ENCODE results near the gene TENT5C. TPM values are rescaled to one million over a fixed set of nuclear protein-coding genes. Genes with fewer than 3 reads are reported as not detected.

The TENT5C gene
- polyA plus RNA-seq, 3 donors: 2.4 to 5.2 (median 2.7) TPM

DNA sequence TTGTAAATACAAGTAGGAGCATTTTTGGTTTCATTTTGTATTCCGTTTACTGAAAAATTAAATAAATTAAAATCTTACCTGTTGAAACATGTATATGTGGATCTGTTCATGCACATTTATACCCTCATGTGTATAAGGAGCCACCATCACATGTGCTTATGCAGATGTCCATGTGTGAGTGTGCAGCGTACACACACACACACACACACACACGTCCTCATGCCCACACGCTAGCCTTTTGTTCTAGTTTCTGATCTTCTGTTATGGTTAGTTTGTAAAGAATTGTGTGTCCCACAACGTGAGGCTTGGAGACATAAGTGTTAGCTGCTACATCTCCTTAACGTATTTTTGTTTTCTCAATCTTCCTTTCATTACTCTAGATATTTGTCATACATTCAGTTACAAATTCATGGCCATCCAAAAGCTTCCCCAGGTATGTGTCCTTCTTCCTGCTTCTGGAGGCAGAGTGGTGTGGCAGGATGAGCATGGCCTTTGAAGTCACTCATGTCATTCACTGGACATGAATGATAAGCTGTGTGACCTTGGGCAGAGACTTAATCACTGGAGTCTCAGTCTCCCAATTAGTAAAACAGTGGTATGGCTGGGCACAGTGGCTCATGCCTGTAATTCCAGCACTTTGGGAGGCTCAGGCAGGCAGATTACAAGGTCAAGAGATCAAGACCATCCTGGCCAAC is 54.6 kb downstream of the TENT5C start:
- no peak for DNase-seq (ENCODE audit: extremely low read depth in 1 of 11, low read depth in 9 of 11, low spot score in 4 of 11)

DNA sequence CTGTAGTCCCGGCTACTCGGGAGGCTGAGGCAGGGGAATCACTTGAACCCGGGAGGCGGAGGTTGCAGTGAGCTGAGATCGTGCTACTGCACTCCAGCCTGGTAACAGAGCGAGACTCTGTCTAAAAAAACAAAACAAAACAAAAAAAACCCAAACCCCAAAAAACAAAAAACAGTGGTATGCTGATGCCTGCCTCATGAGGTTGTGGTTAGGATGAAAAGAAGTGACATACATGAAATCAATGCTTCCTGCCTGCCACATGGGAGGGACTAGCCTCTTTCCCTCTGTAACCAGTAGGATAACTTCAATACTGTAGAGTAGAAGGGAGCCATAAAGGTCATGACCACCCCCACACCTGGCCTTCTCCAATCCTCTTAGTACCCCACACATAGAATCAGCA is 55.2 kb downstream of the TENT5C start:
- no peak for DNase-seq (ENCODE audit: extremely low read depth in 1 of 11, low read depth in 9 of 11, low spot score in 4 of 11)

DNA sequence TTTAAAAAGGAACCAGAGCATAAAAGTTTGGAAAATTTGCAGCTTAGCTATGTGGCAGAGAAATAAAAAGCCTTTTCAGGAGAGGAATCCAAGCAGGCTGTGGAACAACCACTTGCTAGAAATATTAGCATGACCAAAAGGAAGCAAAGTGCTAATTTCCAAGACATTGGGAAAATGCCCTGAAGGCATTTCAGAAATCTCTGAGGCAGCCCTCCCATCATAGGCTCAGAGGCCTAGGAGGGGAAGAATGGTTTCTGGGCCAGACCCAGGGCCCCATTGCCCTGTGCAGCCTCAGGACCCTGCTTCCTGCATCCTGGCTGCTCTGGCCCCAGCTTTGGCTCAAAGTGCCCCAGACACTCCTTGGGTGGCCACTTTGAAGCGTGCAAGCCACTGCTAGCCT is 56.8 kb downstream of the TENT5C start:
- DNase-seq (ENCODE audit: extremely low read depth in 1 of 11, low read depth in 9 of 11, low spot score in 4 of 11): no peak

DNA sequence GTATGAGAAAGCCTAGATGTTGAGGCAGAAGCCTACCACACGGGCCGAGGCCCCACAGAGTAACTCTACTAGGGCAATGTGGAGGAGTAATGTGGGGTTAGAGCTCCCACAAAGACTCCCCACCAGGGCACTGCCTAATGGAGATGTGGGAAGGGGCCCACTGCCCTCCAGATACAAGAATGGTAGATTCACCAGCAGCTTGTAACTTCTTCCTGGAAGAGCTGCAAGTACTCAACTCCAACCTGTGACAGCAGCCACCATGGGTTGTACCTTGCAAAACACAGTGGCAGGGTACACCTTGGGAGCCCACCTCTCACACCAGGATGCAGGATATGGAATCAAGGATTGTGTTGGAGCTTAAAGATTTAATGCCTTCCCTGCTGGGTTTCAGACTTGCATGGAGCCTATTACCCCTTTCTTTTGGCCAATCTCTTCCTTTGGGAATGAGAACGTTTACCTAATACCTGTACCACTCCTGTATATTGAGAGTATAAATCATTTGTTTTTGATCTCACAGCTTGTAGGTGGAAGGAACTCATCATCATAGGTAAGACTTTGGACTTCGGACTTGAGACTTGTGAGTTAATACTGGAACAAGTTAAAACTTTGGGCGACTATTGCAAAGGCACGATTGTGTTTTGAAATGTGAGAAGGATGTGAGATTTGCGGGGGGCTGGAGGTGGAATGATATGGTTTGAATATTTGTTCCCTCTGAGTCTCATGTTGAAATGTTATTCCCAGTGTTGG is 57.5 kb downstream of the TENT5C start:
- DNase-seq (ENCODE audit: extremely low read depth in 1 of 11, low read depth in 9 of 11, low spot score in 4 of 11): no peak

DNA sequence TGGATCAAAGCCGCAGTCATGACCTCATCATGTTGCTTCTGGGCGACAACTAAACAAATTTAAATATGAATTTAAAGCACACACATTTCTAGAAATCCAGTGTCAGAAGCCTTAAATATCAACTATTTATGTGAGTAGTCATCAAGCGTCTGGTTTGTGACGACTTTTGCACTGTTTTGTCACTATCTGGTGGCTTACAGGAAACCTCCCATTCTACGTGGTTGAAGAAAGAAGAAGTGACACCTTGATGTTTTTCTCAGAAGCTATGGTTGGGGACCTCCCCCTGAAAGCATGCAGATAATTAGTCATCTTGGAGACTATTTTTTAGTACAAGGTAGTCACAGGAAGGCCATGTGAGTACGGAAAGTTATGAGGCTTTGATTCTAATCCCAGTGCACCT is 58.5 kb downstream of the TENT5C start:
- DNase-seq (ENCODE audit: extremely low read depth in 1 of 11, low read depth in 9 of 11, low spot score in 4 of 11): no peak

DNA sequence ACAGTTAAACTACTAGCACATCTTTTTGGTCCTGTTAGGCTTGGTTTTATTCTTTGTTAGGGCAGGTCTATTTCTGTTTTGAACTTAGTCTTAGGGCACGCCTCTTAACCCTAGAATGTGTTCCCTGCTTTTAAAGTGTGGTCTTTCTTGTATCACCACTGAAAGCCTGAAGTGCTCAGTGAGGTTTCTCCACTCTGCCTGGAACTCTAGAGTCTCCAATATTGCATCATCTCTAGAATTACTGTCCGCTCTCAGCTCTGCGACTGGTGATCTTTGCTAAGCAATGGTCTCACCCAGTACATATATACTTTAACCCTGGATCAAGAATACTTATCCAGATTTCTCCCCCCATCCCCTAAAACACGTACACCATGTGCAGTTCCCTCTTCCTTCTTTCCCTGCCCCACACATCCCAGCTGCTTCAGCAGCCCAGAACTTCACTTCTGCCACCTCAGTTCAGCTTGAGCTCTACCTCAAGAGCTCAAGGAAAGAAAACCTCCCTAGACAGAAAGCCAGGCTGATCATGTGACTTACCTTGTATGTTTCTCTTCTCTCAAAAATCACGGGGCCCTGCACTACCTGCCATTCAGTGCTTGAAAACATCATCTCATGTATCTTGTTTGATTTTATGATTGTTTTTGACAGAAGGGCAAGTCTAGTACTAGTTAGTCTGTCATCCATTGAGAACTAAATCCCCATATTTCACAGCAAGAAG is 59.9 kb downstream of the TENT5C start:
- DNase-seq (ENCODE audit: extremely low read depth in 1 of 11, low read depth in 9 of 11, low spot score in 4 of 11): no peak

DNA sequence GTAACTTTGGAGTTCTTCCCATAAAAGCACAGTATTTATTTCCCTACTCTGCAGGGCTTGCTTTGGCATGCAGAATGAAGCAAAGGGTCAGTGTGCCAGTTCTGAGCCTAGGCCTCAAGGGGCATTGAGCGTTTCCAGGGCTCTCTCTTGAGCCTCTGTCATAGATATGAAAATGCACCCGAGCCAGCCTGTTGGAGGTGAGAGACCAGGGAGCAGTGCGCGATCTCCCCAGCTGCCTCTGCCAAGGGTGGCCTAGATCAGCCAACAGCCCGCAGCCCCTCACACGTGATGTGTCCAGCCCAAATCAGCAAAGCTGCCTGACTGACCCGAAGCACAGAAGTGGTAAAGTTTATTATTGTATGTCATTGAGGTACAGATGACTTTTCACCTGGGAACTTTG is 63.7 kb downstream of the TENT5C start:
- DNase-seq (ENCODE audit: extremely low read depth in 1 of 11, low read depth in 9 of 11, low spot score in 4 of 11): no peak

DNA sequence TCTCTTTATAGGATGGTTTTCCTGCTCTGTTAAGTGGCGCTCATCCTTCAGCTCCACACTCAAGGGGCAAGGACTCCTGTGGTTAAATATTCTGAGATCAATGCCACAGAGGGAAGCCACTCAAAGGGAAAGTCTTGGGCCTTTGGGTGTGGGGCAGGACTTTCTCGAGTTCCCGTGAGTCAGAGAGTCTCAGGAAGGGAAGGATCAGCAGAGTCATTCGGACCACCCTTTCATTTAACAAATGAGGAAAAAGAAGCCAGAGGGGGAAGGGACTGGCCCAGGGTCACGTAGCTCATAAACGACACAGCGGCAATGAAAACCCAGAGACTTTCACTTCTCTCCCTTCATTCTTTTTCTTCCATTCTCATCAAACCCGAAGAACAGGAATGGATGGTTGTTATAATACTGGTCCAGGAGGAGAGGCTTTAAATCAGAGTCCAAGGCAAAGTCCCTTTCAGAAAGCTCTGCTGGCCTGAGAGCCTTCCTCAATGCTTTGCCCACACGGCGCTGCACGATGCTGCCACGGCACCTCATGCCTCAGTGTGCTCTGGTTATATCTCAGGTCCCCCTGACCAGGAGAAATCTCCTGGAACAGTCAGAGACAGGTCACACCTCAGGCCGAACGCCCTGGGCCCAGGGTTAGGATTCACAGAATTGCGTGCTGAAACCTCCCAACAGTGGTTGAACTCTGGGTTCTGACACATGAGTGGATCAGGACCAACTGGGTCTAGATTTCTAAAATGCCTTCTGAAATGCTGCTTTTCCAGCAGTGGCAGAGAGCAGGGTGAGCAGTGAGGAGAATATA is 65.3 kb downstream of the TENT5C start:
- no peak for DNase-seq (ENCODE audit: extremely low read depth in 1 of 11, low read depth in 9 of 11, low spot score in 4 of 11)

DNA sequence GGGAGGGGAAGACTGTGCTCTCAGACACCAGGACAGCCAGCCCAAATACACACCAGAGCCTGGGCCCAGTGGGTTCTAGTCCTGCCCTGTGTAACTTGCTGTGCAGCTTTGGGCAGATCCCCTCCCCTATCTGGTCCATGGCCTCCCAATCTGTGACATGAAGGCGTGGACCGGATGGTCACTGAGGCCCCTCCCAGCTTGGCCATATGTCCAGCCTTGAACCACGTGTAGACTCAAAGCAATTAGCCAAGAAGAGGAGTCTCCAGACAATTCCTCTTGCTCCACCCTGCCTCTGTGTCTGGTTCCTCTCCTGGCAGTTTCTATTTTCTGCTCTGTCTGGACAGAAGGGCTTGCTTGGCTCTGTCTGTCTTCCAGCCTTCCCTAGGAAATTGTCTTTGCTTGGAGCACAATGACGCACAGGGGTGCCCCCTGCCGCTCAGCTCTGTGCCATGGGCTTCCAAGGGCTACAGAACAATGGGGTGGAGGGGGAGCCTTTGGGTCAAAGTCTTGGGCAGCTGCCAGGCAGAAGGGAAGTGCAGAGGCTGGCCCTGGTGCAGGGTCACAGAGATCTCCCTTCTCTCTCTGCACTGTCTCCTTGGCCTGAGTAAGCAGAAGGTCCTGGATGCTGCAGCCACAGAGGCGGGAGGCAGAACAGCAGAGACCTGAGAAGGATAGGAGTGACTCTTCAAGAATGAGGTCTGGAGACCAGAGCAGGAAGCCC is 66.1 kb downstream of the TENT5C start:
- peak in 2 of 11 donors; percentile 4 to 14 for DNase-seq (ENCODE audit: extremely low read depth in 1 of 11, low read depth in 9 of 11, low spot score in 4 of 11)

DNA sequence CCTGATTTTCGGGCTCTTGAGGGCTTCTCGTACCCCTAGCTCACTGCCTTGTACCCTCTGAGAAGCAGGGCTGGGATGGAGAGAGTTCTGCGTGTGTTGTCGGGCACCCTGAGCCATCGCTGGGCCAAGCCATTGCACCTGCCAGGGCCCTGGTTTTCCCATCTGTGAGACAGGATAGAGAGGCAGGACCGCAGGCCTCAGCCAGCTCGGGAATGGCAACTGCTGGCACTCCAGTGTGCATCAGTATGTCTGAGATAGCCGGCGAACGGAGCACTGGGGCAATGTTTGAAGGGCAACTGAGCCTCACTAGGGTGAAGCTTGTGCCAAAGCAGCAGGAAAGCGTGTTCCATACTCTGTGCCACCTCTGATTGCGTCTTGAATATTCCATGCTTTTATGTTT is 66.9 kb downstream of the TENT5C start:
- DNase-seq (ENCODE audit: extremely low read depth in 1 of 11, low read depth in 9 of 11, low spot score in 4 of 11): no peak

DNA sequence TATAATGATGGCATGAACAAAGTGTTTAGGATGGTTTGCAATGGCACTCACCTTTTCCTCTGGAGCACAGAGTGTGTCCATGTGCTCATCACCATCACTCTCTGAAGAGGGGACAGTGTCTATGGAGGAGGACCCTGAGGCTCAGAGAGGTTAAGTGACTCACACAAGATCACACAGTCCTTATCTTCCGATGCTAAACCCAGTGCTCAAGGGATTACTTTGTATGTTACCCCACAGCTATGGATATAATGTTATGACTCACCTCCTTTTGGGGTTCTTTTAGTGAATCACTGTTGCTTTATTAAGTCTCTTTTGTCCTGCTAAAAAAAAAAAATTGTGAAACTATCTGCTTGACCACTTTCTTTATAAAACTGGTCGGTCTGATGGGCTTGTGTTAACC is 67.6 kb downstream of the TENT5C start:
- no peak for DNase-seq (ENCODE audit: extremely low read depth in 1 of 11, low read depth in 9 of 11, low spot score in 4 of 11)

DNA sequence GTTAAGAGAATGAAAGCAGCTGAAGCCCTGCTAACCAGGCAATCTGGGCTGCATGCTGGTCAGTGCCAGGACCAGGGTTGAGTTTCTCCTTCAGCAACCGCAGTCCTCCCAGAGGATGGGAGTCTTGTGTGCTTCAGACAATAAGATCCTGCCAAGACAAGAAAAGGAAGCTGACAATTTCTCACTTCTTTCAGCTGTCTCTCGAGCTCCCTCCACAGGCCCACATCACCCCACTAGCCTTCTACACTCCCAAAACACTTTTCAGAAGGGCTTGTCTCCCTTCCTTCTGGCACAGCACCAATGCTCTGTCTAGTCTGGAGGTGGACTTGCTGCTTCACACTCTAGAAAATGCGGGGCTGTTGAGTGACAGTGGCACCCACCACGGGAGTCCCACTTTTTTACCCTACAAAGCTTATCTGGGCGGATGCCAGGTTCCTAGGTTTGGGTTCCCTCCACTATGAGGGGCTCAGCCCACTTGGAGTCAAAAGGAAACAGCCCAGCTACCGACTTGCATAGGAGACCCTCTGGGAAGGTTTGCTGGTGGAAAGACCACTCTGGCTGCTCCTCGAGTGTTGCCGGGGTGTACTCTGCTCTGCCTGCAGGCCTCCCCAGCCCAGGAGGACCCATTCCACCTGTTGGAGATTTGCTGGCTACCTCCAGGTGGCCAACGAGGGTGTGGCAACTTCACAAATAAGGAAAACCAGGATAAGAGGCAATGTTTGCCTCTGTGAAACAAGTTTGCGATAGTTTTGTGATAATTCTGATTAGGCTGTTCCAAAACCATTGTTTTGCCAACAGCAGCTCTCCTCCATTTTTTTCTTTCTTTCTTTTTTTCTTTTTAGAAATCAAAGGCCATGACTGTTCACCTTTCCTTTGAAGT is 68.9 kb downstream of the TENT5C start:
- DNase-seq (ENCODE audit: extremely low read depth in 1 of 11, low read depth in 9 of 11, low spot score in 4 of 11): no peak

DNA sequence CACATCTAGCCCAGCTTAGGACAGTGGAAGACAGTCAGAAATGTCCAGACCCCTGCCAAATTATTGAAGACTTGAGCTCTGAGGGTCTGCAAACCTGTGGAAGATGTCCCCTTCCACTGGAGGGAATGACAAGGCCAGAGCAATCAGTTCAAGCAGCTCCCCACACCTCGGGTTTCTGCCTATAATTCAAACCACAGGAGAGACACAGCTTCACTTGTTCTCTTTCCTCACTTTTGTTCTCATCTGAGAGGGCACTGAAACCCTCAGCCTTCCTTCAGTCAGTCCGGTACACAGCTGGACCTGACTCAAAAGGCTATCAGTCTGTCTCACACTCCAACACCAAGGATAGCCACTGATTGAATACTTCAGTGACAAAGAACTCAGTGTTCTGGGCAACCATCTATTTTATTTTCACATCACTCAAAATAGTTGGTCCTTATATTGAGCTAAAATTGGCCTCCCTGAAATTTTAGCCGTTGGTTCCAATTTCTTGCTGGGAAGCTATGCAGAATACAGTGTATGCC is 70.1 kb downstream of the TENT5C start:
- no peak for DNase-seq (ENCODE audit: extremely low read depth in 1 of 11, low read depth in 9 of 11, low spot score in 4 of 11)

DNA sequence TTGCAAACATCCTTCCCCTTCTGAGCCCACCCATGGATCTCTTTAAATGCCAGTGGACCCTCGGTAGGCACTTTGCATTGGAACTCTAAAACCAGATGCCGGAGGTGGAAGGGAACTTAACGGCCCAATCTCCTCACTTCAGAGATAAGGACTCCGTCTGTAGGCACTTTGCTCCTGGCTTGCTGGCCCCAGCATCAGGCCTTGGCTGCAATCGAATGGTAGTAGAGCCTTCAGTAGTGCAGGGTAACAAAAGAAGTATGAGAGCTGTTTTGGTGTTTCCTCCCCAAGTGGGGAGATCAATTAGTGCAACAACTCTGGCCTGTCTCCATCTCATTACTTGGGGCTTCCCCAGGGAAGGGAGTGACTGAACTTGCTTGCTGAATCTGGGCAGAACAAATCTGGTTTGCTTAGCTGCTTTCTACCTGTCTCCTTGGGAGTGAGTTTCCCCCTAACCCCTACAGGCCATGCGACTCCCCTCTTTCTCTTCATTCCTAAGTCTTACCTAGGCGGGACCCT is 70.8 kb downstream of the TENT5C start:
- no peak for DNase-seq (ENCODE audit: extremely low read depth in 1 of 11, low read depth in 9 of 11, low spot score in 4 of 11)
